Measurements from ENCODE around the gene SH2D3C.

The SH2D3C gene

DNA sequence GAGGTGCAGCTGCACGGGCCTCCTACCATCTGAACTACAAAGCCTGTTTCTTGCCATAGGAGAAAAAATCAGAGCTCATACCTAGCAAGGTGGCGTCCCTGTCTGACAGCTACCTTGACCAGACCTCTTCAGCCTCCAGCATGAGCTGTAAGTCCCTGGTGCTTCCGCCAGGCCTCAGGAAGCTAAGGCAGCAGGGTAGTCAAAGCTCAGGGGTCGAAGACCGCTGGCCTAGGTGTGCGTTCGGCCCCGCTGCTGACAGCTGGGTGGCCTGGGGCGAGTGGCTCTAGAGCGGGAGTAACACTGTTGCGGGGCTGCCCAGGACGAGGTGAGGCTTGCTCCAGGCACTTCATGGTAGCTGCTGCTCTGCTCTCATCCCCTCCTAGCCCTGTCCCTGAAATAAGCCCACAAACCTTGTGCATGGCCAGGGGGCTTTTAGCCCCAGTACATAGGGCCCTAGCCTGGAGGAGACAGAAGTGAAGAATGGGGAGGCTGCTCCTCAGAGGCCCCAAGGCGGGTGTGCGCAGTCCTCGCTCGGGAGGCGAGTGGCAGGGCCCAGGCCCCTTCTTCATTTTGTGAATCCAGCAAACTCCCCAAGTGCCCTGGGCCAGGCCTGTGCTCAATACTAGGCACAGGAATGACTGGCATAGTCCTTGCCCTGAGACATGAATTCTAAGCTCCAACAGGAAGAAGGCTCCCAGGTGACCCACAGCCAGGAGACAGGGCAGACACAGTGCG is 48.8 kb downstream of the SH2D3C start:
- Histone ChIP-seq H2AFZ (no peak overlapping the region), H3K27ac (no peak overlapping the region), H3K27me3 (ENCODE audit: control insufficient read depth, insufficient read depth, low read length) (no peaks in the 10 kb centered on the region), H3K79me2 (no peaks in the 10 kb centered on the region), H3K4me2 (ENCODE audit: low read length) (no peak overlapping the region), H3K9me3 (ENCODE audit: control insufficient read depth, low read length) (no peaks in the 10 kb centered on the region), H3K36me3 (ENCODE audit: control insufficient read depth, insufficient read depth, low read length) (no peaks in the 10 kb centered on the region), H3K4me3 (ENCODE audit: low read depth, low read length) (no peak overlapping the region), H3K4me1 (no peaks in the 10 kb centered on the region), H3K9ac (no peak overlapping the region)
- TF ChIP-seq CTCF (IDR thresholded peaks at IDR 0.05): no peak

DNA sequence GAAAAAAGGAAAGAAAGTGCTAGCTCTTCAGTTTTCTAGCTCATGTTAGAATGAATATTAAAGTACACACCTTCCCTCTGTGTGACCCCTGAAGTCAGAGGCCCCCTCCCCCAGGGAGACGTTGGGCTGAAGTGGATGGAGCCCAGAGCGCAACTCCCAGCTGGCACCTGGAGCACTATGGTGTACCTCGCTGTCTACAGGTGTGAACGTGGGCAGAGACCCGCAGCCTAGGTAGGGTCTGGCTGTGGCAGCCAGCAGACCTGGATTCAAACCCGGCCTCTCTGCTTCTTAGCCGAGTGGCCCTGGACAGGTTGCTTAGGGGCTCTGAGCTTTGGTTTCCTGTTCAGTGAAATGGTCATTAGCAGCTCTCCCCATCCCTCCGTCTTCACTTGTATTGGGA is 49.7 kb downstream of the SH2D3C start:
- TF ChIP-seq CTCF (IDR thresholded peaks at IDR 0.05): no peak
- H3K27ac ChIP-seq: no peak overlapping the region
- H3K79me2 ChIP-seq: no peaks in the 10 kb centered on the region
- no peaks in the 10 kb centered on the region for H3K9me3 ChIP-seq (ENCODE audit: control insufficient read depth, low read length)
- H3K36me3 ChIP-seq (ENCODE audit: control insufficient read depth, insufficient read depth, low read length): no peaks in the 10 kb centered on the region
- no peak overlapping the region for H2AFZ ChIP-seq
- no peak overlapping the region for H3K4me2 ChIP-seq (ENCODE audit: low read length)
- H3K27me3 ChIP-seq (ENCODE audit: control insufficient read depth, insufficient read depth, low read length): no peaks in the 10 kb centered on the region
- H3K4me1 ChIP-seq: no peaks in the 10 kb centered on the region
- H3K4me3 ChIP-seq (ENCODE audit: low read depth, low read length): no peak overlapping the region
- no peak overlapping the region for H3K9ac ChIP-seq

GRCh38 chr9:127726871-127727270 is 51.6 kb downstream of the SH2D3C start:
- Histone ChIP-seq H3K4me3 (ENCODE audit: low read depth, low read length) (no peak overlapping the region), H3K9me3 (ENCODE audit: control insufficient read depth, low read length) (no peaks in the 10 kb centered on the region), H3K4me2 (ENCODE audit: low read length) (no peak overlapping the region), H3K79me2 (no peaks in the 10 kb centered on the region), H3K36me3 (ENCODE audit: control insufficient read depth, insufficient read depth, low read length) (no peaks in the 10 kb centered on the region), H3K4me1 (no peaks in the 10 kb centered on the region), H3K27me3 (ENCODE audit: control insufficient read depth, insufficient read depth, low read length) (no peaks in the 10 kb centered on the region), H2AFZ (no peak overlapping the region), H3K9ac (no peak overlapping the region), H3K27ac (no peak overlapping the region)
- no peak for TF ChIP-seq CTCF (IDR thresholded peaks at IDR 0.05)

- Histone ChIP-seq H3K4me1 (no peaks in the 10 kb centered on the region), H2AFZ (no peak overlapping the region), H3K9me3 (ENCODE audit: control insufficient read depth, low read length) (no peaks in the 10 kb centered on the region), H3K36me3 (ENCODE audit: control insufficient read depth, insufficient read depth, low read length) (no peaks in the 10 kb centered on the region), H3K27ac (no peak overlapping the region), H3K4me2 (ENCODE audit: low read length) (no peak overlapping the region), H3K9ac (no peak overlapping the region), H3K4me3 (ENCODE audit: low read depth, low read length) (no peak overlapping the region), H3K79me2 (no peaks in the 10 kb centered on the region), H3K27me3 (ENCODE audit: control insufficient read depth, insufficient read depth, low read length) (no peaks in the 10 kb centered on the region)
- TF ChIP-seq CTCF (IDR thresholded peaks at IDR 0.05): no peak
Measured at GRCh38 chr9:127724012-127724411, 54.5 kb downstream of the SH2D3C start.

- H3K27ac ChIP-seq: no peak overlapping the region
- no peaks in the 10 kb centered on the region for H3K79me2 ChIP-seq
Measured at GRCh38 chr9:127723444-127723843, 55.0 kb downstream of the SH2D3C start.

More at GRCh38 chr9:127723444-127723843, 55.0 kb downstream of the SH2D3C start:
- no peak for TF ChIP-seq CTCF (IDR thresholded peaks at IDR 0.05)
- Histone ChIP-seq H2AFZ (no peak overlapping the region), H3K36me3 (ENCODE audit: control insufficient read depth, insufficient read depth, low read length) (no peaks in the 10 kb centered on the region), H3K27me3 (ENCODE audit: control insufficient read depth, insufficient read depth, low read length) (no peaks in the 10 kb centered on the region), H3K9me3 (ENCODE audit: control insufficient read depth, low read length) (no peaks in the 10 kb centered on the region), H3K4me3 (ENCODE audit: low read depth, low read length) (no peak overlapping the region), H3K4me2 (ENCODE audit: low read length) (no peak overlapping the region), H3K4me1 (no peaks in the 10 kb centered on the region), H3K9ac (no peak overlapping the region)
